ENCODE data around the gene S100A7.
A peak's percentile ranks its signal among the peaks of the same experiment; 100 is the strongest.

Gene S100A7

DNA sequence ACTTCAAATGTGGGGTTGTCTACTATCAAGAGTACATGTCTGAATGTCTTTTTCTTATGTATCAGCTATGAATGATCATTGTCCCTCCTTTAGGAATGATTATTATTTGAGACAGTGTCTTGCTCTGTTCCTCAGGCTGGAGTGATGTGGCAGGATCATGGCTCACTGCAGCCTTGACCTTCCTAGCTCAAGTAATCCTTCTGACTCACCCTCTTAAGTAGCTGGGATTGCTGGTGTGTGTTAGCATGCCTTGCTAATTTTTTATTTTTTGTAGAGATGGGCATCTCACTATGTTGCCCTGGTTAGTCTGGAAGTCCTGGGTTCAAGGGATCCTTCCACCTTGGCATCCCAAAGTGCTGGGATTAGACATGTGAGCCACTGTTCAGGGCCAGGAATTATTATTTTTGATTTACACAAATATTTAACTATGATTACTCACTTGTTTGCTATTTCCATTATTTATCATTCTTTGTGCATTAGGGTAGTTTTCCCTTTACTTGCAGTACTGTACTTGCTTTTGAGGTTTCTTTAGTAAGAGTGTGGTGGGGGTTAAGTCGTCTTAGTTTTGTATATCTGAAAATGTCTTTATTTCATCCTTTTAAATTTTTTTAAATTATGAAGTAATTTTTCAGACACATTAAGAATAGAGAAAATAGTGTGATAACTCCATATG, 12.8 kb downstream of the S100A7 start:
- Histone ChIP-seq H3K4me2 (no peak overlapping the region), H3K9me3 (peaks cover 6% of the 10 kb centered on the region; the same call in 1 of the 2 replicates), H3K27me3 (no peaks in the 10 kb centered on the region)

GRCh38 chr1:153444078-153444477, 16.4 kb downstream of the S100A7 start:
- H3K4me2 ChIP-seq = no peak overlapping the region
- H3K4me3 ChIP-seq = no peak overlapping the region
- H3K27ac ChIP-seq = no peak overlapping the region
- no peaks in the 10 kb centered on the region for H3K27me3 ChIP-seq
- H3K4me1 ChIP-seq = no peaks in the 10 kb centered on the region
- TF ChIP-seq Cebpa-rat (IDR thresholded peaks at IDR 0.05) = no peak
- no peaks in the 10 kb centered on the region for H3K36me3 ChIP-seq
- H3K9ac ChIP-seq = no peak overlapping the region
- peaks cover 6% of the 10 kb centered on the region; the same call in 1 of the 2 replicates for H3K9me3 ChIP-seq
- no peaks in the 10 kb centered on the region for H4K20me1 ChIP-seq

More for the DNA sequence above, 12.8 kb downstream of the S100A7 start:
- no peak for TF ChIP-seq Cebpa-rat (IDR thresholded peaks at IDR 0.05)
- Histone ChIP-seq H3K4me3 (no peak overlapping the region), H3K27ac (no peak overlapping the region), H4K20me1 (no peaks in the 10 kb centered on the region), H3K9ac (no peak overlapping the region), H3K4me1 (no peaks in the 10 kb centered on the region), H3K36me3 (no peaks in the 10 kb centered on the region)

DNA sequence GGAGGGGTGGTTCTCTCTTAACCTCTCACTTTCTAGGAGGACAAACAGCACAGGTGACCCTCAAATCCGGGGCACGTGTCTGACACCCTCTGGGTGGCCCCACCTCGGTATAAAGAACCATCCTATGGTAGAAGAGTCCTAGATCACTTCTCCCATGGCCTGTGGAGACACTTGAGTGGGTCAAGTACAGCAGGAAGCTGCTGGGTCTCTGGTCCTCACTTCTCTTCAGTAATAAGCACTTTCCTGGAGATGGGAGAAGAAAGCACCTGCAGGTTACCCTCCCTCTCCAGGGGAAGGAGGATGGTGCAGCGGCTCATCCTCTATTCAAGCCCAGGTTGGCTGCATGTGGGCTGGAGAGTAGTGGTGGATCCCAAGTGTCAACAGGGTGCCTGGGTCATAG, 17.0 kb downstream of the S100A7 start:
- TF ChIP-seq Cebpa-rat (IDR thresholded peaks at IDR 0.05) = no peak
- no peaks in the 10 kb centered on the region for H3K27me3 ChIP-seq

GRCh38 chr1:153441238-153441755, 19.2 kb downstream of the S100A7 start:
- no peaks in the 10 kb centered on the region for H3K36me3 ChIP-seq
- no peak overlapping the region for H3K9ac ChIP-seq
- no peaks in the 10 kb centered on the region for H3K27me3 ChIP-seq
- H4K20me1 ChIP-seq = no peaks in the 10 kb centered on the region
- H3K9me3 ChIP-seq = peaks cover 6% of the 10 kb centered on the region; the same call in 1 of the 2 replicates
- no peak overlapping the region for H3K4me2 ChIP-seq
- no peak overlapping the region for H3K4me3 ChIP-seq
- H3K4me1 ChIP-seq = peaks cover 11% of the 10 kb centered on the region
- no peak for TF ChIP-seq Cebpa-rat (IDR thresholded peaks at IDR 0.05)
- no peak overlapping the region for H3K27ac ChIP-seq

More for the DNA sequence above, 17.0 kb downstream of the S100A7 start:
- no peak overlapping the region for H3K4me3 ChIP-seq
- no peak overlapping the region for H3K27ac ChIP-seq
- H4K20me1 ChIP-seq = no peaks in the 10 kb centered on the region
- H3K4me1 ChIP-seq = no peaks in the 10 kb centered on the region
- no peak overlapping the region for H3K9ac ChIP-seq
- no peak overlapping the region for H3K4me2 ChIP-seq
- H3K36me3 ChIP-seq = no peaks in the 10 kb centered on the region
- H3K9me3 ChIP-seq = peaks cover 6% of the 10 kb centered on the region; the same call in 1 of the 2 replicates

DNA sequence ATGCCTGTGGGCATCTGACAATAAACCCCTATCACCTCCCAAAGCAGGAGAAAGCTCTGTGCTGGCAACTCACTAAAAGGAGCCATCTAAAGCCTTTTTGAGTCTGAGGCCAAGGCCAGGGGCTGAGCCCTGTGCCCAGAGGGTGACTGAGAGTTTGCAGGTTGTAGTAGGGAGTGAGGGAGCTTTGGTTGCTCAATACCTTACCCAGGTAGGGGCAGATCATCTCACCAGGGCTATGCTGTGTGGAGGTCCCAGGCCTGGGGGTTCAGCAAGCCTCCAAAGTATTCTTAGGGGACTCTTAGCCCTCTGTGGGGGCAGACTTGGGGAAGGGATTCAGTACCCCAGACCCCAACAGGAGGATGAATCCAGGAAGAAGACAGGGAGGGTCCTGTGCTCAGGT, 21.2 kb downstream of the S100A7 start:
- no peak overlapping the region for H3K9ac ChIP-seq
- H3K4me2 ChIP-seq = no peak overlapping the region
- no peaks in the 10 kb centered on the region for H4K20me1 ChIP-seq
- H3K4me3 ChIP-seq = no peak overlapping the region
- H3K27me3 ChIP-seq = no peaks in the 10 kb centered on the region
- H3K36me3 ChIP-seq = no peaks in the 10 kb centered on the region
- H3K27ac ChIP-seq = no peak overlapping the region
- TF ChIP-seq Cebpa-rat (IDR thresholded peaks at IDR 0.05) = no peak
- peaks cover 12% of the 10 kb centered on the region for H3K4me1 ChIP-seq
- H3K9me3 ChIP-seq = peaks cover 6% of the 10 kb centered on the region; the same call in 1 of the 2 replicates

GRCh38 chr1:153438599-153438998, 21.9 kb downstream of the S100A7 start:
- Histone ChIP-seq H3K27ac (no peak overlapping the region), H3K9me3 (peaks cover 6% of the 10 kb centered on the region; the same call in 1 of the 2 replicates), H4K20me1 (no peaks in the 10 kb centered on the region), H3K4me2 (no peak overlapping the region), H3K9ac (no peak overlapping the region), H3K4me1 (peaks cover 12% of the 10 kb centered on the region), H3K4me3 (no peak overlapping the region), H3K36me3 (no peaks in the 10 kb centered on the region), H3K27me3 (no peaks in the 10 kb centered on the region)
- TF ChIP-seq Cebpa-rat (IDR thresholded peaks at IDR 0.05) = no peak

DNA sequence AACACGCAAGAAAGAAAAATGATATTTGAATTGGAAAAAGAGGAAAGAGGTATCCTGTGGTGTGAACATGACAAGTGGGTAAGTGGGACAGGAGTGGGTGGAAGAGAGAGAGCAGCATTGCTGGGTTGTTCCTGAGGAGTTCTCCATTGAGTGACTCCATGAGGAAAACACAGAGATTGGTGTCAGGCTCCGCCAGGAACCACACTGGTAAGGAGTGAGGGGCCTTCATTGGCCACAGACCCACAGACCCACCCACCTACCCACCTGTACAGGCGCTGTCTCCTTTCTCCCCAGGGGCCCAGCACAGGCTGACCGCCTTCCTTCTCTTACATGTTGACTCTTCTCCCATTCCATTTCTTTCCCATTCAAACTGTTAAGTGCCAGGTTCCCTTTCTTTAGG, 23.2 kb downstream of the S100A7 start:
- Histone ChIP-seq H4K20me1 (no peaks in the 10 kb centered on the region), H3K4me2 (peak overlapping the region; percentile 56), H3K9me3 (no peaks in the 10 kb centered on the region), H3K4me3 (no peak overlapping the region), H3K36me3 (no peaks in the 10 kb centered on the region), H3K4me1 (peaks cover 12% of the 10 kb centered on the region), H3K27ac (no peak overlapping the region), H3K27me3 (no peaks in the 10 kb centered on the region), H3K9ac (no peak overlapping the region)
- TF ChIP-seq Cebpa-rat (IDR thresholded peaks at IDR 0.05) = no peak

DNA sequence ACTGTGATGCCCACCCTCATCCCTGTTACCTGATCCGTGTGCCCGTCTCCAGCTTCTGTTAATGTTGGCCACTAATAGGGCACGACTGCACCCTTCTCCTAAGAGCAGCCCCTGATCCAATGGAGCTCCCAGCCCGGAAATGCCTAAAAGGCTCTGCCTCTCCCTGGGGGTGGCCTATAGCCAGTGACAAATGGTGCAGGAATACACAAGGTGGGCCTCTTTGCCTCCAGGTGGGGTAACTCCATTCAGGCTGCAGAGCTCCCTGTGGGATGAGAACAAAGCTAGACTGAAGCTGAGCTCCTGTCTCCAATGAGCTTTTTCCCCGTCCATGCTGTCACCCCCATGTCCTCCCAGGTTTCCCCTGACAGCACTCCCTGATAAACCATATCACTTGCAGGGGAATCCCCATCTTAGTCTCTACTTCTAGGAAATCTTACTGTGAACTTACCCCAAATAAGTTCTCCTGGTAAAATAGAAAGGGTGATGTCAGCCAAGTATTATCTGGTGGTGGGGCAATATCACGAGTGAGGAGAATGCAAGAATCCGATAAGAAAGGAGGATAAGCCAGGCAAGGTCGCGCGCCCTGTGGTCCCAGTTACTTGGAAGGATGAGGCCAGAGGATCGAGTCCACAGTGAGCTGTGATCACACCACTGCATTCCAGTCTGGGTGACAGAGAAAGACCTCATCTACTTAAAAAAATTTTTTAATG, 25.6 kb downstream of the S100A7 start:
- Histone ChIP-seq H3K4me3 (no peak overlapping the region), H3K9me3 (no peaks in the 10 kb centered on the region), H3K9ac (no peak overlapping the region), H3K36me3 (no peaks in the 10 kb centered on the region), H4K20me1 (no peaks in the 10 kb centered on the region), H3K27ac (no peak overlapping the region), H3K27me3 (no peaks in the 10 kb centered on the region), H3K4me2 (no peak overlapping the region), H3K4me1 (peaks cover 12% of the 10 kb centered on the region)
- no peak for TF ChIP-seq Cebpa-rat (IDR thresholded peaks at IDR 0.05)

- Histone ChIP-seq H3K36me3 (no peaks in the 10 kb centered on the region), H4K20me1 (no peaks in the 10 kb centered on the region), H3K4me1 (peaks cover 12% of the 10 kb centered on the region), H3K4me2 (no peak overlapping the region), H3K9me3 (no peaks in the 10 kb centered on the region), H3K4me3 (no peak overlapping the region), H3K27ac (no peak overlapping the region), H3K27me3 (no peaks in the 10 kb centered on the region), H3K9ac (no peak overlapping the region)
- TF ChIP-seq Cebpa-rat (IDR thresholded peaks at IDR 0.05) = no peak
These were observed 27.4 kb downstream of the S100A7 start for GRCh38 chr1:153432874-153433681.
